ENCODE results near the gene RBPJ.

Gene RBPJ

GRCh38 chr4:26323821-26324220 lies 3.0 kb downstream of the RBPJ start:
- Histone ChIP-seq H3K27ac (ENCODE audit: poor library complexity, severe bottlenecking) (no peak overlapping the region), H3K9me3 (ENCODE audit: severe bottlenecking) (no peaks in the 10 kb centered on the region), H3K4me3 (ENCODE audit: severe bottlenecking) (no peak overlapping the region), H3K27me3 (ENCODE audit: insufficient read depth, poor library complexity, severe bottlenecking) (no peaks in the 10 kb centered on the region), H3K4me1 (ENCODE audit: insufficient read depth, poor library complexity, severe bottlenecking) (peaks cover 27% of the 10 kb centered on the region), H3K36me3 (ENCODE audit: low read depth) (no peaks in the 10 kb centered on the region)
- TF ChIP-seq CTCF (IDR thresholded peaks at IDR 0.05; ENCODE audit: poor library complexity, severe bottlenecking) = no peak
- ATAC-seq (ENCODE audit: low read depth) = no peak
- DNase-seq (ENCODE audit: low spot score) = no peak

- ATAC-seq (ENCODE audit: low read depth) = peak; percentile 41; the same call in 1 of the 3 replicates
- Histone ChIP-seq H3K4me3 (ENCODE audit: severe bottlenecking) (no peak overlapping the region), H3K9me3 (ENCODE audit: severe bottlenecking) (no peaks in the 10 kb centered on the region), H3K4me1 (ENCODE audit: insufficient read depth, poor library complexity, severe bottlenecking) (peaks cover 27% of the 10 kb centered on the region), H3K36me3 (ENCODE audit: low read depth) (no peaks in the 10 kb centered on the region), H3K27ac (ENCODE audit: poor library complexity, severe bottlenecking) (no peak overlapping the region), H3K27me3 (ENCODE audit: insufficient read depth, poor library complexity, severe bottlenecking) (no peaks in the 10 kb centered on the region)
- DNase-seq (ENCODE audit: low spot score) = no peak
- peak; percentile 73 for TF ChIP-seq CTCF (IDR thresholded peaks at IDR 0.05; ENCODE audit: poor library complexity, severe bottlenecking)
These were observed 4.4 kb downstream of the RBPJ start for GRCh38 chr4:26325191-26325590.

- ATAC-seq (ENCODE audit: low read depth) = peak; percentile 48; the same call in 2 of the 3 replicates
- Histone ChIP-seq H3K36me3 (ENCODE audit: low read depth) (no peaks in the 10 kb centered on the region), H3K27me3 (ENCODE audit: insufficient read depth, poor library complexity, severe bottlenecking) (no peaks in the 10 kb centered on the region), H3K4me3 (ENCODE audit: severe bottlenecking) (no peak overlapping the region), H3K9me3 (ENCODE audit: severe bottlenecking) (no peaks in the 10 kb centered on the region), H3K27ac (ENCODE audit: poor library complexity, severe bottlenecking) (peak overlapping the region; percentile 14), H3K4me1 (ENCODE audit: insufficient read depth, poor library complexity, severe bottlenecking) (peaks cover 27% of the 10 kb centered on the region)
- no peak for TF ChIP-seq CTCF (IDR thresholded peaks at IDR 0.05; ENCODE audit: poor library complexity, severe bottlenecking)
- DNase-seq (ENCODE audit: low spot score) = no peak
These were observed 6.0 kb downstream of the RBPJ start for GRCh38 chr4:26326791-26327190.

- H3K36me3 ChIP-seq (ENCODE audit: low read depth) = no peaks in the 10 kb centered on the region
- DNase-seq (ENCODE audit: low spot score) = no peak
- no peak overlapping the region for H3K27ac ChIP-seq (ENCODE audit: poor library complexity, severe bottlenecking)
These were observed 9.5 kb downstream of the RBPJ start for GRCh38 chr4:26330186-26330787.

More at GRCh38 chr4:26330186-26330787, 9.5 kb downstream of the RBPJ start:
- TF ChIP-seq CTCF (IDR thresholded peaks at IDR 0.05; ENCODE audit: poor library complexity, severe bottlenecking) = peak; percentile 92
- Histone ChIP-seq H3K4me1 (ENCODE audit: insufficient read depth, poor library complexity, severe bottlenecking) (peaks cover 5% of the 10 kb centered on the region), H3K27me3 (ENCODE audit: insufficient read depth, poor library complexity, severe bottlenecking) (no peaks in the 10 kb centered on the region), H3K9me3 (ENCODE audit: severe bottlenecking) (no peaks in the 10 kb centered on the region), H3K4me3 (ENCODE audit: severe bottlenecking) (no peak overlapping the region)
- ATAC-seq (ENCODE audit: low read depth) = peak; percentile 79
